COLO668 (cell line): ENCODE results near the gene C18orf63.
A peak's percentile ranks its signal among the peaks of the same experiment; 100 is the strongest.

ENCODE experiments used
- DNase-seq: peaks from one replicate; lab custom pipeline; 2025; ENCODE audit not compliant: unreplicated experiment; lab: John Stamatoyannopoulos, UW

Gene C18orf63

GRCh38 chr18:74375999-74376398 lies 60.4 kb downstream of the C18orf63 start:
- DNase-seq = no peak

GRCh38 chr18:74376523-74376922 lies 60.9 kb downstream of the C18orf63 start:
- DNase-seq = no peak

GRCh38 chr18:74377776-74378175 lies 62.1 kb downstream of the C18orf63 start:
- DNase-seq = no peak

GRCh38 chr18:74378179-74378682 lies 62.6 kb downstream of the C18orf63 start:
- no peak for DNase-seq

- no peak for DNase-seq
Observed at GRCh38 chr18:74380916-74381315, 65.3 kb downstream of the C18orf63 start.

GRCh38 chr18:74381621-74382295 lies 66.1 kb downstream of the C18orf63 start:
- DNase-seq = no peak

GRCh38 chr18:74382481-74383017 lies 66.9 kb downstream of the C18orf63 start:
- no peak for DNase-seq

GRCh38 chr18:74387383-74387782 lies 71.7 kb downstream of the C18orf63 start:
- no peak for DNase-seq

- DNase-seq = peak; percentile 28
Observed at GRCh38 chr18:74388227-74388626, 72.6 kb downstream of the C18orf63 start.

GRCh38 chr18:74389171-74389927 lies 73.7 kb downstream of the C18orf63 start:
- no peak for DNase-seq

GRCh38 chr18:74389991-74390390 lies 74.4 kb downstream of the C18orf63 start:
- DNase-seq = no peak

GRCh38 chr18:74390900-74391299 lies 75.3 kb downstream of the C18orf63 start:
- no peak for DNase-seq

GRCh38 chr18:74392323-74392722 lies 76.7 kb downstream of the C18orf63 start:
- DNase-seq = no peak

- DNase-seq = no peak
Observed at GRCh38 chr18:74395006-74395405, 79.4 kb downstream of the C18orf63 start.

- no peak for DNase-seq
Observed at GRCh38 chr18:74395648-74396154, 80.1 kb downstream of the C18orf63 start.

- DNase-seq = no peak
Observed at GRCh38 chr18:74396171-74397169, 80.8 kb downstream of the C18orf63 start.

- DNase-seq = no peak
Observed at GRCh38 chr18:74397572-74397971, 81.9 kb downstream of the C18orf63 start.

GRCh38 chr18:74399091-74399887 lies 83.7 kb downstream of the C18orf63 start:
- no peak for DNase-seq

GRCh38 chr18:74400813-74401212 lies 85.2 kb downstream of the C18orf63 start:
- no peak for DNase-seq
